GM18502 (cell line): ENCODE data around the gene SMIM41.

Source experiments
- ATAC-seq: cut with Tn5 transposase; IDR thresholded peaks from one replicate; pipeline ENCODE4 v1.9.1; 2021; ENCODE audit warnings: mild to moderate bottlenecking; ENCODE audit not compliant: unreplicated experiment, poor library complexity

SMIM41 gene

DNA sequence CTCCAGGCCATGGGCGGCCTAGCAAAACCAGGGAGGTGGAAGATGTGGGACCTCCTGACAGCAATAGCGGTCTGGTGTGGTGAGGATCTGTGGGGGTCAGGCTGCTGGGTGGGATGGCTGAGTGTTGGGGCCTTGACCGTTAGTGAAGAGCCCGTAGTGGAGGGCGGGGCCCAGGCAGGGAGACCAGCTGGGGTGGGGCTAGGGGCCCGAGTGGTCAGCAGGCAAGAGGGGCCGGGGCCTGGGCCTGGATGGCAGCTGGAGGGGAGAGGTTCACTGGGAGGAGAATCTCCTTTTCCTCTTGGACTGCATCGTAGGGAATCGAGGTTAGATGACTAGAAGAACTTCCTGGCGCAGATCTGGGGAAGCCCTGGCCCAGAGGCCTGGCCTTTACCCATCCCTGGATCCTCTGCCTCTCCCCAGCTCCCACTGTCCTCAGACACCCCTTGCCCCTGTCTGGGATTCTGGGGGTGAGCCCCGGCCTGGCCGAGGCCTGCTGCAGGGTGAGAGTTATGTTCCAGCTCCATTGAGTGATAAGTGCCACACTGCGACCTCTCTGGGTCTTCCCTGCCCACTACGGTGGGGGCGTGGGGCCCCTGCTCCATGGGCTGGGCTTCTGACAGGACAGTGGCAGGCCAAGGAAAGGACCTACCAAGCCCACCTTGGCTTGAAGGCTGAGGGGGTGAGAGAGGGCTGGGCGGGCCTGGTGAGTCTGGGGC, 65.2 kb downstream of the SMIM41 start:
- no peak for ATAC-seq

- no peak for ATAC-seq
Observed at GRCh38 chr12:52145228-52146088, 66.0 kb downstream of the SMIM41 start.

GRCh38 chr12:52146089-52146821, 66.8 kb downstream of the SMIM41 start:
- no peak for ATAC-seq

DNA sequence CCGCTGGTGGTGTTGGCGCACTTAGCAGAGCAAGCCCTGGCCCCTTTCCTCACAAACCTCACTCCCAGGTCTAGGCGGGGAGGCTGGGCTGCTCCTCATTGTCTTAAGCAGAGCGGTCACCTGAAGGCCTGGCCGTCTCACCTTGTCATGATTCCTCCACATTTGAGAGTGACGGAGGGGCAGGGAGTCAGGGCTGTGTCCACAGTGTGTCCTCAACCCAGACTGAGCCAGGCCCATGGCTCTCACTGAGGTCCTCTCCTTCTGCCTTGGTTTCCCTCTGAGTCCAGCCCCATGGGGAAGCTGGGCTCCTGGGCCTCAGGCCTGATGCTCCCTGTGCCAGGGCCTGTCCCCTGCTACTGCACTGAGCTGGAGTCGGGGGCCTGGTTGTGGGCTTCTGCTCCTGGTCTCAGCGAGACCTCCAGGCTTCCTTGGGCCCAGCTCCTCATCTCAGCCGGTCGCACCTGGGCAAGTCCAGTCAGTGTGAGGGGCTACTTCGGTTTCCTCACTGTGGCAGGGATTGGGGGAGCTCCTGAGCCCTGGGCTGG, 67.4 kb downstream of the SMIM41 start:
- no peak for ATAC-seq

DNA sequence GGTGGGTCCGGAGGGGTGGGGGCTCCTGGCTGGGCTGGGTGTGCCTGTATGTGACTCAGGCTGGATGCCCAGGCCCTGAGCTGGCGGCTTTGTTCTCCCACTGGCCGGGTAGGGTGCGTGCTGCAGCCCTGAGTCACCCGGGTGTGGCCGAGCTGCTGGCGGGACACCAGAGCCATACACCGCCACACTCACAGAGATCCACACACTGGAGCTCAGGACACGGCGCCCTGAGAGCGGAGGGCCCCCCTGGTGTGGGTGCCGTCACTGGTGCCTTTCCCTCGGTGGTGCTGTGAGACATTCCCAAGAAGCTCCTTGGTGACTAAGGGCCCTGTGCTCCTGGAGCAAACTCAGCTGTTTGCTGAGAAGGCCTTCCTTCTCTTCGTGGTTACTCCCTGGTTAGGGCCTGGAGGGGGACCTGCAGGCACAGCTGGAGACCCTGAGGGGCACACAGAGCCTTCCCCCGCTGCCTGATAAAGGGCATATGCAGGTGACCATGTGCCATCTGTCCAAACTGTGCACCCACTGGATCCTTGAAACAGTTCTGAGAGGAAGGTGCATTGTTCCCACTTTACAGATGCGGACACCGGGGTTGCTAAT, 68.0 kb downstream of the SMIM41 start:
- no peak for ATAC-seq

DNA sequence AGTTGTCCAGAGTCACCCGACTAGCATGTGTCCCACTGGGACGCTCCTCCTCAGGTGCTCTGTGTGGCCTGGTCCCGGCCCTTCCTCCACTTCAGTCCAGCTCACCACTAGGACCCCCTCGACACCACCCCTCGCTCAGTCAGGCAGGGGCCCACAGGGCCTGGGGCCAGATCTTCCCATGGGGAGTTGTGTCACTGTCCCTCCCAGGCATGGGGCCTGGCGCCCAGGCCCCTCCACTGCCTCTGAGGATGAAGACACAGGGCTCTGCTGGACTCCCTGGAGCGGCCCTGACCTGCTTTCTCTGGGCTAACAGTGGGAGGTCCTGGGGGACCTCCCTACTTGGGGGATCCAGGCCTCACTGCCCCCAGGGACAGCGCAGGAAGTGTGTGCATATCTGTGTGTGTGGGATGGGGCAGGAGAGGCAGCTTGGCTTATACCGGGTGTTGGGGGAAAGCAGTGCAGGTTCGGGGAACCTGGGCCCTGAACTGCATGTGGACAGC, 68.5 kb downstream of the SMIM41 start:
- ATAC-seq, result no peak

GRCh38 chr12:52148464-52149181, 69.1 kb downstream of the SMIM41 start:
- no peak for ATAC-seq

DNA sequence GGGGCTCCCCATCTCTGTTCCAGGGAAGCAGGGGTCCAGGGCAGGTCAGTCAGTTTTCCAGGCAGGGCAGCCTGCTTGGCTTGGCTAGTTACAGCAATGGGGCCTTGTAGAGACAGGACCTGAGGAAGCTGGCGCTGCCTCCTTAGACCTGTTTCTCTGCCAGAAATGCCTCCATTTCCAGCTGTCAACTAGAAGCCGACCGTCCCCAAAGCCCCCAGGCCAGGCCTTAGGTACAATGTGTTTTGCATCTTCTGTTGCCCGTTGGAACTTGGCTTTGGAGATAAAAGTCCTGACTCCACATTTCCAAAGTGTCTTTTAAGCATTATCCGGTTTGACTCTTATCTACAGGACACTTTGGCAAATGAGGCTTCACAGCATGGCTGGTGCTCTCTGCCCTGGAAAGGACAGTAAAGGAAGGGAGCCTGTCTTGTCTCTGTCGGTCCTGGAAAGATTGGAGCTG, 69.7 kb downstream of the SMIM41 start:
- ATAC-seq, result no peak

- no peak for ATAC-seq
Observed at GRCh38 chr12:52149651-52150241, 70.2 kb downstream of the SMIM41 start.

GRCh38 chr12:52151153-52151836, 71.8 kb downstream of the SMIM41 start:
- ATAC-seq, result no peak

DNA sequence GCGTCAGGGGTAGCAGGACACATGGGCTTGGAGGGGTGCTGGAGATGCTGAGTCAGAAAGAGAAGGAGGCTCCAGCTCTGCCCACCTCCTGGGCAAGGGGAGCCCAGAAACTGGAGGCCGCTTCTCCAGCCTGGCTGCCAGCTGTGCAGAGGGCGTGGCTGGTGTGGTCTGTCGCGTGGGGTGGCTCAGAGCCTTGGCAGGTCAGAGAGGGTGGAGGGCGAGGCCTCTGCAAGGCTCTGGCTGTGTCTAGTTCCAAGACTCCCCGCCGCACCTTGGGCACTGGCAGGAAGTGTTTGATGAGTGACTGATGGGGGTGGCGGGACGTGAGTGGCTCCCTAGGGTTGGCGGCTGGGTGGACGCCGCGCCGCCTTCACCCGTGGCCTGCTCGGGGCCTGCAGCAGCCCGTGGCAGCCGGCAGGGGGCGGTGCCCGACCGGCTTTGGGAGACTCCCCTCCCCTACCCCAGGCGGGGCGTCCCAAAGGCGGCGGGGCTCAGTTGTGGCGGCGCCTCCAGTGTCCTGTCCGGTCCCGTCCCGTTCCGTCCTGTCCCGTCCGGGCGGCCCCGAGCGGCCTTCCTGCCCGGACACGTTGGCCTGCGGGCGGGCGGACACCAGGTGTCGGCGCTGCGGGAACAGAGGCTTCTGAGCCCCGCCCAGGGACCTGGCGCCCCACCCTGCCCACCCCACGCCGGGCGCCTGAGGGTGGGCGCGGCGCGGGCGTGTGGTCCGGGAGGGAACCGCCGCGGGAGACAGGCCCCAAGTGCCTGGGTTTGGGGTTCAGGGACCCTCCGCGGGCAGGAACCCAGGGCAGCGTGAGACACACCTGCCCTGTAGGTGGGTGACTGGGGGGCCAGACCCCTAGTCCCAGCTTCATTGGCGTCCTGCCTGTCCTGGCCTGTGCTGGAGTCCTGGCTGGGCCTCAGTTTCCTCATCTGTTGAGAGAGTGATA, 72.6 kb downstream of the SMIM41 start:
- peak; percentile 49 for ATAC-seq

DNA sequence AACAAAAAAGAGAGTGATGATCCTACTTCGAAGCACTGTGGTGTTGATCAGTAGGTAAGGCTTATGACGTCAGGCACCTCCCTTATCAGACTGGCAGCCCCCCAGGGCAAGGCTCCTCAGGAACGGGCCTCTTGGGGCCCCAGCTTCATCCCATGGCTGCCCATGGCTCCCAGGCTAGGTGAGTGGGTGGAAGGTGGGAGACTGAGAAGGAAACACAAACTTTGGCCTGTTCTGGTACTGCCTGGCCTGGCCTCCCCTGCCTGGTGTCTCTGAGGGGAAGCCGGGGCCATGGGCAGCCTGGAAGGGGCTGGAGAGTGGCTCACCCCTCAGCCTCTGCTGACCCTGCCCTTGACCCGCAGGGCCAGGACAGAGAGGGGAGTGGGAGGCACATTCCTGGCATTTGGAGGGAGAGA, 73.4 kb downstream of the SMIM41 start:
- ATAC-seq, result no peak

DNA sequence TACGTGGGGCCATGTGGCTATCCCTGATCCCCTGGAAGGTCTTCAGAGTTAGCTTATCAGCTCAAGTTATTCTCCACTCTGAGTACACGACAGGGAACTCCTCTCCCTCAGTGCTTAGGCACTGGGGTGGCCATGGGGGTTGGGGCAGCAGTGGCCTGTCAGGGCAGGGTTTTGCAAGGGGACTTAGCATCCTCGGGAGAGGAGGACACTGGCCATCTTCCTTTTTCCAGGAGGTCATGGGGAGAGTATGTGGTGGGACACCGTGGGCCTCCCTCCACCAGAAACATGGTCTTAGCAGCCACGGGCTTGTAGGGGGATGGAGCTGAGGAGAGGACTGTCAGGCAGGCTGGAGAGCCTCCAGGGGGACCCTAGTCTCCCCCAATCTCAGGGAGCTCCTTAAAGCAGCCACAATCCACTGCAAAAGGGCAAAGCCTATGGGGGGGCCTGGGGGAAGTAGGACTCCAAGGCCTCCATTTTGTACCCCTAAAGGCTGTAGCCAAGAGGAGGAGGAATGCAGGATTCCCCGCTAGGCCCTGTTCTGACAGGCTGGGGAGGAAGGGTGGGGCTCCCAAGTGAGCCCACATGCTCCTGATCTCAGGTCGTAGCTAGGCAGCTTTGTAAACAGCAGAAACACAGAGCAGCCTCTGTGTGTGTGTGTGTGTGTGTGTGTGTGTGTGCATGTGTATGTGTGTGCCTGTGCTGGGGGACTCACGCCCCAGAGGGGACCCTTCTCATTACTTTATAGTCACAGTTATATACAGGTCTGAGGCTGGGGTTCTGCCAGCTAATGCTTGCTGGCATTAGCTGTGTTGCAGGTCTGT, 75.8 kb downstream of the SMIM41 start:
- no peak for ATAC-seq

DNA sequence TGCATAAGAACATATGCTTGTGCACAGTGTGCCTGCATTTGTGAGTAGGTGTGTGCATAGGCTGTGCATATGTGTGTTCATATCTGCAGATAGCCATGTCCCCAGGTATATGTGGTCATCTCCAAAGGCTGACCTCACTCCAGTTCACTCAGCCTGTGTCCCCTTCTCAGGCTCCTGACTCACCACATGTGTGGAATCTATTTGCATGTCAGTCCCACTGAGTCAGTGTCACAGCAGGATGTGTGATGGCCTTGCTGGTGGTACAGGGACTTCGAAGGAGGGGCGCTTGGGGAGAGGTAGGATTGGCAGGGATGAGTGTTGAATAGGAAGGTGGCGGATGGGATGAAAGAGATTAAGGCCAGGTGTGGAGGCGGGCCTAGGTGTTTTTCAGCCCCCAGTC, 76.8 kb downstream of the SMIM41 start:
- no peak for ATAC-seq

DNA sequence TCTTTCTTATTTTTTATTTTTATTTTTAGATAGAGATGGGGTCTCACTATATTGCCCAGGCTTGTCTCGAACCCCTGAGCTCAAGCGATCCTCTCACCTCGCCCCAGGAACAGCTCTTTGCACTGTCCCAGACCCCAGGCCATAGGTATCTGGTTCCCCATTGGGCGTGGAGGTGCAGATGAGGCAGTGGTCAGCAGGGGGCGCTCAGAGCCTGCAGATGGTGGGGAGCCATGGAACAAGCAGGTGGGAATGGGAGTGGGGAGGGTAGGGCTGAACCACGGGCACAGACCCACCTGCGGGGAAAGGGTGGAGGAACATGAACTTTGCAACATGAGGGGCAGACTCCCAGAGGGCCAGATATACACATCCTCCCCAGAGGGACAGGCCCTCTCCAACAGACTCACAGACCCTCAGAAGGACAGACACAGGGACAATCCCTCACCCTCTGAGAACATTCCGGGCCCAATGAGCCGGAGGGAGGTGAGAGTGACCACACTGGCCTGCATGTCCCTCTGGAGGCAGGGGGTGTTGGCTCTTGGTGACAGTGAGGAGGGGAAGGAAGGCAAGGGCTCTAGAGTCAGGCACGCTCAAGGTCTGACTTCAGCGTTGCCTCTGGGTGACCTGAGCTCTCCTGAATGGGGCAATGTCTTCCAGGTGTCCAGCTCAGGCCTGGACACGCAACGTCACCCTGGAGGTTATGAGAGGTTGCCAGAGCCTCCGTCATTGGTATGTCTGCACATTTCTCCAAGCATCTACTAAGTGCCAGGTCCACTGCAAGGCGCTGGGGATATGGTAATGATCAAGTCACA, 77.5 kb downstream of the SMIM41 start:
- ATAC-seq, result no peak
